ENCODE data around the gene NKD2.

NKD2 gene

DNA sequence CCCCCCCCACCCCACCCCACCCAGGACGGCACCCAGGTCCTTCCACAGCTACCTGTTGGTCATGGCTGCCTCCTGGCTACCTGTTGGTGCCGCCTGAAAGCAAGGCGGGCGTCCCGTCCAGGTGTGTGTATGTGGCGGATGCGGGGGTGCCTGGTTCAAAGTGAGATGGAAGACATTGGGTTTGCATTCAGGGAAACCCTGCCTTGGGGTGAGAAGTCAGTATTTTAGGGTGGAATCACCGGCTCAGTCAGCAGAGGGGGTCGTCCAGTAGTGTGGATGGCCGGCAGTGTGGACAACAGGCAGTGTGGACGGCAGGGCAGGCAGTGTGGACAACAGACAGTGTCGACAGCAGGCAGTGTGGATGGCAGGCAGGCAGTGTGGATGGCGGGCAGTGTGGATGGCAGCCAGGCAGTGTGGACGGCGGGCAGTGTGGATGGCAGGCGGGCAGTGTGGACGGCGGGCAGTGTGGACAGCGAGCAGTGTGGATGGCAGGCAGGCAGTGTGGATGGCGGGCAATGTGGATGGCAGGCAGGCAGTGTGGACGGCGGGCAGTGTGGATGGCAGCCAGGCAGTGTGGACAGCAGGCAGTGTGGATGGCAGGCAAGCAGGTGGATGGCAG, 28.0 kb downstream of the NKD2 start:
- Histone ChIP-seq H3K4me1 (no peaks in the 10 kb centered on the region), H3K27ac (no peak overlapping the region), H3K4me3 (no peak overlapping the region), H3K36me3 (no peaks in the 10 kb centered on the region), H3K9me3 (no peaks in the 10 kb centered on the region), H3K27me3 (peaks cover 0 to 23% of the 10 kb centered on the region in 2 donors)
- no peak for DNase-seq
- no peak for TF ChIP-seq CTCF (IDR thresholded peaks at IDR 0.05)
- intact Hi-C loops (cut with DNase I; ENCODE audit: low total_unique reads), result no loop called here

DNA sequence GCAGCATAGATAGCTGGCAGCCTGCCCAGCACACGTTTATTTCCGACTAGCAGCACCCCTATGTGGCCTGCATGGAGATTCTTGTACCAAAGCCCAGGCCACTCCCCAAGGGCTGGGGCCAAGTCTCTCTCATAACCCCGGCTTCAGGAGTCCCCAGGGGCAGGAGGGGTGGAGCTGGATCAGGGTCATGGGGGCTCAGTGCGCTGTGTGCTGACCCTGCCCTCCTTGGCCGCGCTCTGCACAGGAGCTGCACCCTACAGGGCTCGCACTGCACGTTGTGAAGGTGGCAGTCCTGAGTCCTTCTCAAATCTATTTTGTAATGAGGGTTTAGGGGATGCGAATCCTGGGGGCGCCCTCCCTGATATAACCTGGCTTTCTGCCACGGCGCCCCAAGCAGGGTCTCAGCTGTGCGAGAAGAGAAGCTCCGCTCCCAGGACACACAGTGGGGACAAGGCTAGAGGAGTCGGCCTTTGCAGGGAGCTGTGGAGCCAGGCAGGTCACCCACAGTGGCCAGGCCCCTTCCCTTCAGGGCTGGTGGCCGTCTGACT, 28.6 kb downstream of the NKD2 start:
- intact Hi-C loops (cut with DNase I; ENCODE audit: low total_unique reads), result no loop called here
- Histone ChIP-seq H3K9me3 (no peaks in the 10 kb centered on the region), H3K4me1 (no peaks in the 10 kb centered on the region), H3K4me3 (no peak overlapping the region), H3K36me3 (no peaks in the 10 kb centered on the region), H3K27ac (no peak overlapping the region), H3K27me3 (peaks cover 0 to 17% of the 10 kb centered on the region in 2 donors)
- no peak for DNase-seq
- no peak for TF ChIP-seq CTCF (IDR thresholded peaks at IDR 0.05)

DNA sequence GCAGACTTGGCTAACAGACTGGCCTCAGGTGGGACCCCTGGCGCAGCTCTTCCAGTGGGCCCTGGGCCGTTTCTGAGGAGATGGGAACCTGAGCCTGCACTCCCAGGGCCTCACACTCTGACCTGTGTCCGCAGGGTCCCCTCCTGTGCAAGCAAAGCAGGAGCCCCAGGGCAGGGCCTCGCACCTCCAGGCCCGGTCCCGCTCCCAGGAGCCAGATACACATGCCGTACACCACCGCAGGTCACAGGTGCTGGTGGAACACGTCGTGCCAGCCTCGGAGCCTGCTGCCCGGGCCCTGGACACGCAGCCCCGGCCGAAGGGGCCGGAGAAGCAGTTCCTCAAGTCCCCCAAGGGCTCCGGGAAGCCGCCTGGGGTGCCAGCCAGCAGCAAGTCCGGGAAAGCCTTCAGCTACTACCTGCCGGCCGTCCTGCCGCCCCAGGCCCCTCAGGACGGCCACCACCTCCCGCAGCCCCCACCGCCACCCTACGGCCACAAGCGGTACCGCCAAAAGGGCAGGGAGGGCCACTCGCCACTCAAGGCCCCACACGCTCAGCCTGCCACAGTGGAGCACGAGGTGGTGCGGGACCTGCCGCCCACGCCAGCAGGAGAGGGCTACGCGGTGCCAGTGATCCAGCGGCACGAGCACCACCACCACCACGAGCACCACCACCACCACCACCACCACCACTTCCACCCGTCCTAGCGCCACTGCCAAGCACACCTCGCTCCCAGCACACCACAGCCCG, 29.2 kb downstream of the NKD2 start:
- DNase-seq, result no peak
- peaks cover 0 to 11% of the 10 kb centered on the region in 2 donors for H3K27me3 ChIP-seq
- H3K27ac ChIP-seq, result no peak overlapping the region
- intact Hi-C loops (cut with DNase I; ENCODE audit: low total_unique reads), result no loop called here
- H3K36me3 ChIP-seq, result no peaks in the 10 kb centered on the region
- no peak for TF ChIP-seq CTCF (IDR thresholded peaks at IDR 0.05)
- H3K9me3 ChIP-seq, result no peaks in the 10 kb centered on the region
- no peaks in the 10 kb centered on the region for H3K4me1 ChIP-seq
- no peak overlapping the region for H3K4me3 ChIP-seq

DNA sequence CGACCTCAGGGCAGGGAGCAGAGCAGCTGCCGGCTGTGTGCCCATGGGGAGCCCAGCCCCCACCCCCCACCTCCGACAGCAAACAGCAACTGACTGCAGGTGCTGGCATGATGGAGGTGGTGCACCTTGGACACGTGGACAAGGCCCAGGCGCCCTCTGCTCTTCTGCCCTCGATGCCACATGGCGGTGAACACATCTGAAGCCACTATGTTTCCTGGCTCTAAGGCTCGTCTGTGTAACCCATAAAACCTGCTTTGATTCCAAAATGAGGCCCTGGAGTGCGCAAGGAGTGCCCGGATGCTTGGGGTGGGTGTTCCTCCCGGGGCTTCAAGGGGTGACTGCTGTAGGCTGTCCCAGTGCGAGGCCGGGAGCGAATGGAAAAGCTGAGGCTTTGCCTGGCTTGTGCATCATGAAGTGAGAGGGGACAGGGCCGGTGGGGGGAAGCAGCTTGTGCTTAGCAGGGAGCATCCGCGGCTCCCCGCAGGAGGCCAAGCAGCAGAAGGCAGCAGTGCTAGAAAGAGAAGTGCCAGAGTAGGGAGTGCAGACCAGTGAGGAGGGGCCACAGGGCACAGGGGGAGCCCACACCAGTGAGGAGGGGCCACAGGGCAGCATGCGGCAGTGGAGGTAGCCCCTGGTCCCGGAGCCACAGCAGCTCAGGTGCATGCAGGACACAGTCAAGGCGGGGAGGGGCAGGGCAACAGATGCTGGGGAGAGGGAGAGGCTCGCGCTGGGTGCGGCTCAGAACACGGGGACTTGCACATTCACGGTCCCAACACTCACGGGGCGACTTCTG, 30.0 kb downstream of the NKD2 start:
- intact Hi-C loops (cut with DNase I; ENCODE audit: low total_unique reads), result no loop called here
- H3K4me3 ChIP-seq, result no peak overlapping the region
- TF ChIP-seq CTCF (IDR thresholded peaks at IDR 0.05), result no peak
- no peaks in the 10 kb centered on the region for H3K36me3 ChIP-seq
- H3K9me3 ChIP-seq, result no peaks in the 10 kb centered on the region
- no peak for DNase-seq
- H3K4me1 ChIP-seq, result no peaks in the 10 kb centered on the region
- no peak overlapping the region for H3K27ac ChIP-seq
- H3K27me3 ChIP-seq, result peaks cover 0 to 4% of the 10 kb centered on the region in 2 donors

DNA sequence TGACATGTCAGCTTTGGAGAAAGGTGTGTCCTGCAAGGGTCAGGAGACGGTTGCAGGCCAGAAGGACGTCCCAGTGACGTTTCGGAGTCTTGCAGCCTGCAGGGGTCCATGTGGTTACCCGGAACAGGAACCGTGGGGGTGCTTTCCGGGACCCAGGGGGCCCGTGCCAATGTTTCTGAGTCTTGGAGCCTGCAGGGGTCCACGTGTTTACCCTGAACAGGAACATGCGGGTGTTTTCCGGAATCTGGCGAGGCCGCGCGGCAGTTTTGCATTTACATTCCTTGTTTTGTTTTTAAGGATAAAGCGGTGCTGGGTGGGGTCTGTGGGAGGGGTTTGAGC, 30.6 kb downstream of the NKD2 start:
- Histone ChIP-seq H3K4me3 (no peak overlapping the region), H3K27me3 (peaks cover 0 to 4% of the 10 kb centered on the region in 2 donors), H3K27ac (no peak overlapping the region), H3K36me3 (no peaks in the 10 kb centered on the region), H3K4me1 (no peaks in the 10 kb centered on the region), H3K9me3 (no peaks in the 10 kb centered on the region)
- TF ChIP-seq CTCF (IDR thresholded peaks at IDR 0.05), result no peak
- no peak for DNase-seq
- intact Hi-C loops (cut with DNase I; ENCODE audit: low total_unique reads), result no loop called here

All from tibial artery (tissue), 4 donors.